ENCODE data around the gene SPATS2.

Gene SPATS2

GRCh38 chr12:49549735-49550692 lies 182.8 kb downstream of the SPATS2 start:
- H3K4me3 ChIP-seq (replicated peaks in 1 of 2; ENCODE audit: low read depth in 2 of 2, low read length in 2 of 2), result no peak overlapping the region
- no peak for TF ChIP-seq CTCF (IDR thresholded peaks at IDR 0.05; ENCODE audit: low read depth, low read length)
- DNase-seq (ENCODE audit: low read depth in 2 of 2), result no peak

- no peak for DNase-seq (ENCODE audit: low read depth in 2 of 2)
- TF ChIP-seq CTCF (IDR thresholded peaks at IDR 0.05; ENCODE audit: low read depth, low read length), result no peak
- H3K4me3 ChIP-seq (replicated peaks in 1 of 2; ENCODE audit: low read depth in 2 of 2, low read length in 2 of 2), result no peak overlapping the region
Observed at GRCh38 chr12:49550693-49551252, 183.5 kb downstream of the SPATS2 start.

- DNase-seq (ENCODE audit: low read depth in 2 of 2), result peak in 1 of 2 donors; percentile 56
- no peak overlapping the region for H3K4me3 ChIP-seq (replicated peaks in 1 of 2; ENCODE audit: low read depth in 2 of 2, low read length in 2 of 2)
- no peak for TF ChIP-seq CTCF (IDR thresholded peaks at IDR 0.05; ENCODE audit: low read depth, low read length)
Observed at GRCh38 chr12:49552014-49552413, 184.8 kb downstream of the SPATS2 start.

- no peak for DNase-seq (ENCODE audit: low read depth in 2 of 2)
- no peak for TF ChIP-seq CTCF (IDR thresholded peaks at IDR 0.05; ENCODE audit: low read depth, low read length)
- H3K4me3 ChIP-seq (replicated peaks in 1 of 2; ENCODE audit: low read depth in 2 of 2, low read length in 2 of 2), result no peak overlapping the region
Observed at GRCh38 chr12:49552425-49552824, 185.2 kb downstream of the SPATS2 start.

DNA sequence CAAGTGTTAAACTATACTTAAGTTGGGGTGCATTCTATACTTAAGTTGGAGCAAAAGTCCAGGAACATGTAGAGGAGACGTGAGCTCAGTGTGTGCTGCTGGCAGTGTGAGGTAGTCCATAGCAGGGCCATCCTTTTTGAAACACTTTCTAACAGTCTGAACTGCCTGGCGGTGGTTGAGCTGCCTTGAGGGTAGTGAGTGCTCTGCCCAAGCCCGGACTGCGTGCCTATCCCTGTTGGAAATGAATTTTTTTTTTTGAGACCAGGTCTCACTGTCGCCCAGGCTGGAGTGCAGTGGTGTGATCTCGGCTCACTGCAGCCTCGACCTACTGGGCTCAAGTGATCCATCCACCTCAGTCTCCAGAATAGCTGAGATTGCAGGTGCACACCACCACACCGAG lies 185.6 kb downstream of the SPATS2 start:
- no peak overlapping the region for H3K4me3 ChIP-seq (replicated peaks in 1 of 2; ENCODE audit: low read depth in 2 of 2, low read length in 2 of 2)
- no peak for DNase-seq (ENCODE audit: low read depth in 2 of 2)
- no peak for TF ChIP-seq CTCF (IDR thresholded peaks at IDR 0.05; ENCODE audit: low read depth, low read length)

DNA sequence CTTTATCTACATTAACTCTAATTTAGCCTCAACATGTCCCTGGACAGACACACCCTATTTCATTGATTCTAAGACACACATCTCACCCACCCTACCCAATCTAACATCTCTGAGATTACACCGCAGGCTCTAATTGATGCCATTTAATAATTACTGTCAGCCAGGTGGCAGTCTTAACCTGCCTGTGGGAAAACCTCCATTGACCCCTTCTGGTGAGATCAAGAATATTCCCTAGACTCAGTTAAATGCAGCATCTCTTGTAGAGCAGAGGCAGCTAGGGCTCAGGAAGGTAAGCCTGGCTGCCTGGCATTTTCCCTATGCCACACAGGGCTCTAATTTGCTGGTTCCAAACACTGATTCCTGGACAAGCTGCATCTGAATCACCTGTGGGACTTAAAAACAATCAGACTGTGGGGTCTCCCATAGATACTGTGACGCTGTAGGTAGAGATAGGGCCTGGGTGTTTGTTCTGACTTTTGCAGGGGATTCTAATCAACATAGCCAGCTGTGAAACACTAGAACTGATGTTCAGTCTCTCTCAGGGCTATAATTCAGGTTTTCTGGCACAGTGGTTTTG lies 186.3 kb downstream of the SPATS2 start:
- TF ChIP-seq CTCF (IDR thresholded peaks at IDR 0.05; ENCODE audit: low read depth, low read length), result peak; percentile 40
- no peak overlapping the region for H3K4me3 ChIP-seq (replicated peaks in 1 of 2; ENCODE audit: low read depth in 2 of 2, low read length in 2 of 2)
- DNase-seq (ENCODE audit: low read depth in 2 of 2), result peak; percentile 29 to 33
